HG02981 (cell line): ENCODE data around the gene PLCD1.
"Not testable (repeated sequence)": the region's sequence is repeated elsewhere in the genome, so short reads cannot be mapped to it uniquely, and the experiment has no call there.

Experiments used
- ATAC-seq: cut with Tn5 transposase; IDR thresholded peaks from one replicate; pipeline ENCODE4 v1.9.1; 2021; ENCODE audit warnings: mild to moderate bottlenecking, moderate library complexity; ENCODE audit not compliant: unreplicated experiment

Gene PLCD1

DNA sequence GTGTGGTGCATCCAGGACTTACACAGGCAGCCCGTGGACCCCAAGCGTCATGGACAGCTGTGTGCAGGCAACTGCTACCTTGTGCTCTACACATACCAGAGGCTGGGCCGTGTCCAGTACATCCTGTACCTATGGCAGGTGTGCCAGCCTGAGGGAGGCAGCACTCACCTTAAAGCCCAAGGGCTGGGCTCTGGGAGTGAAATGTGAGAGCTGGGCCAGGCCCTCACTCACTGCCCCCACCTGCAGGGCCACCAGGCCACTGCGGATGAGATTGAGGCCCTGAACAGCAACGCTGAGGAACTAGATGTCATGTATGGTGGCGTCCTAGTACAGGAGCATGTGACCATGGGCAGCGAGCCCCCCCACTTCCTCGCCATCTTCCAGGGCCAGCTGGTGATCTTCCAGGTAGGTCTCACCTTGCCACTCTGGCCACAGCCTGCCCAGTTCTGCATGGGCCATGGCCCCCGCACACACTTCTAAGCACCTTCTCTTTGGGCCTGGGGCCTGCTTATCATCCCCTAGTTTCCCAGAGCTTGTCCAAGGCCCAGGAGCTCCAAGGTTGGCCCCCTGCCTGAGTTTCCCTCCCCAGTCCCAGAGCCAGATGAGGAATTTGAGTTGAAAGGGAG, 27.9 kb downstream of the PLCD1 start:
- ATAC-seq: no peak

DNA sequence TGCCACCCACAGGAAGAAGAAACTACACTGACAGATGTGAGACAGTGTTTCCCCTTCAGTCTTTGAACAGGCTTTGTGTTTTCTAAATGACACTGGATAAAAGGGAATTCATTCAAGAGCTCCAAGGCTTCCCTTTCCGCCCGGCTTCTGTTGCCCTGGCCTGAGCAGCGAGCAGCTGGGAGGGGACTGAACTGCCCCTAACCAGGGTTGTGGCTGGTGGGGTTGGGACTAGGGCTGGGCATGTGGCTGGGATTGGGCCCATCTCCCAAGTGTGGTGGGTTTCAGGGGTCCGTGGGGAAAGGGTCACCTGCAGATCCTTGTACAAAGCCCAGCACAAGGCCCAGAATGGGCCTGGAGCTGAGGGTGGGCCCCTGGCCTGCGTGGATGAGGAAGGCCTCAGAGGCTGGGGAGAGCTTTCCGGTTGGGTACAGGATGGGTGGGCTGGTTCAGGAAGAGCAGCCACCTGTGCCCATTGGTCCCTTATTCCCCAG, 28.4 kb downstream of the PLCD1 start:
- ATAC-seq: no peak

DNA sequence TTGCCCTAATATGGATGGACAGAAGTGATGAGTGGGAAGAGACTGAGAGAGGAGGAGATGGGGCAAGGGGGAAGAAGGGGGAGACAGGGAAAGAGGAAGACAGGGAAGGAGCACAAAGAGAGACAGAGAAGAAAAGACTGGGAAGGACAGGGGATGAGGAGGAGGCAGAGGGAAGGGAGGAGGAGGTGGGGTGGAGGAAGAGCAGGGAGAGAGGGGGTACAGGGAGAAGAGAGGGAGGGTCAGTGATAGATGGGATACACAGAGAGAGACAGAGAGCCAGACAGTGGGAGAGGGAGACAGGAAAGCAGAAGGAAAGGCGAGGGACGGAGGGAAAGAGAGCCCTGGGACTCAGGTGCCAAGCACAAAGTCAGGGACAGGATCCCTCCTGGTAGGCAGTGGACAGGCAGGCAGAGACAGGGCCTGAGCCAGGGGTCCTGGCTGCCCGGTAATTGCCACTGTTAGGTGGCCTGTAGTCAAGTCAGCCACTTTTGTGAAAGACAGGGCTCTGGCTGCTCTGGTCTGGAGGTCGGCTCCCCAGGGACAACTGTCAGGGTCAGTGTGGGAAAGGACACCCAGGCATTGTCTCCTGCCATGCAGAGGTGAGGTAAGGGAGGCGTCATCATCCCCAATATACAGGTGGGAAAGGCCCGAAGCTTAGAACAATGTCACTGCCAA, 29.1 kb downstream of the PLCD1 start:
- no peak for ATAC-seq

DNA sequence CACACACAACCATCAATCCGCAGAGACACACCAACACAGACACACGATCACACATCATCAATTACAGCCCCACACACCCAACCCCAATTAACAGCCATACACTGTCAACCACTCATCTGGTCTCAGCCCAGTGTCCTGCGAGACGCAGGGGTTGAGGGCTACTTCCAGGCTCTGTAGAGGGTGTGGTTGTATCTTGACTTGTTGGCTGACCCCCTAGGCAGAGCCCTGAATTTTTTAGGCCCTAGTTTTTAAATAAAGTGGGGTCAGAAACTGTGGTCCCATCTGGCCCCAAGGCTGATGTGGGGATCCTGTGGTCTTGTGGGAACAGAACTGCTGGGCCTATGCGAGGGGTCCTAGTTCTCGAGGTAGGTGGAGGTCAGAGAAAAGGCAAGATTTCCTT, 29.6 kb downstream of the PLCD1 start:
- no peak for ATAC-seq

DNA sequence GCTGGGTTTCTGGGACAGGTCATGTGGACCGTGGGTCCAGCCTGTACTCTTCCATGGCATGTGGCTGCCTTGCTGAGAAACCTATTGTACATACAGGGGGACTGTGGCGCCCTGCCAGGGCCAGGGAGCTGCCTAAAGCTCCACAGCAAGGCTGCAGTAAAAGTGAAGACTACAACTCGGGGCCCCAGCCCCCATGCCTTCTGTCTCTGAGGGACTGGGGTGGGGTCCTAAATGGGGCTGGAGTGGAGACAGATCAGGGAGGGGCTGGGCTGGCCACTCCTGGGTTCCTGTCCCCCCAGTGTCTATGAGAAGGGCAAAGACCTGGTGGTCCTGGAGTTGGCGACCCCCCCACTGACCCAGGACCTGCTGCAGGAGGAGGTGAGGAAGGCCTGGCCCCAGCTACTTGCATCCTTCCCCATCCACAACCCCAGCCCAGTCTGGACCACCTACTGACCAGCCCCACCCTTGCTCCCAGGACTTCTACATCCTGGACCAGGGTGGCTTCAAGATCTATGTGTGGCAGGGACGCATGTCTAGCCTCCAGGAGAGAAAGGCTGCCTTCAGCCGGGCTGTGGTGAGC, 31.6 kb downstream of the PLCD1 start:
- no peak for ATAC-seq

DNA sequence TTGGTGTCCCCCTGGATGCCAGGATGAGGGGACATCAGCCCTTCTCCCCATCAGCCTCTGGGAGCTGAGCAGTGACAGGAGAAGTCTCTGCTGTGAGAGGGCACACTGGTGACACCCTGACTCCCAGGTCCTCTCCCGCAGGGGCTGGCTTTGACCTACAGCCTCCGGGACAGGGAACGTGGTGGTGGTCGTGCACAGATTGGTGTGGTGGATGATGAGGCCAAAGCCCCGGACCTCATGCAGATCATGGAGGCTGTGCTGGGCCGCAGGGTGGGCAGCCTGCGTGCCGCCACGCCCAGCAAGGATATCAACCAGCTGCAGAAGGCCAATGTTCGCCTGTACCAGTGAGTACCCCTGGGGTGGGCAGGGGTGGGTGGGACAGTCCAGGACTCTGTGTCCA, 32.1 kb downstream of the PLCD1 start:
- ATAC-seq: no peak

DNA sequence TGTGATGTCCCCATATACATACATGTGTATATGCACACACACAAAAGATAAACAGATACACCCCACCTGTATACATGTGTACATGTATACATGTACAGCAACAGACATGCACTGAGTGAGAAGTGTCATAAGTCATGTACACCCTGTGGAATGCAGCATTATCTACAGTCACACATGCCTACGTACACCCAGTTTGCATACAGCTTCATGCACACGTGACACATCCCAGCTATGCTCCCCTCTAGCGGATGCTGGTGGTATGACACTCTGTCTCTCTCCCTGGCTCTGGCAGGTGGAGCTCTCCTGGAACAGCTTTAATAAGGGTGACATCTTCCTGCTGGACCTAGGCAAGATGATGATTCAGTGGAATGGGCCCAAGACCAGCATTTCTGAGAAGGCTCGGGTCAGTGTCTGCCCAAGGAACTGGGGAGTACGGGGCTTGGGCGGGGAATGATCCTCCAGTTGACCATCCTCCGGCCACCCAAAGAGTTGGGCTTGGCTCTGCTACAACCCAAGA, 32.6 kb downstream of the PLCD1 start:
- ATAC-seq: peak; percentile 65

DNA sequence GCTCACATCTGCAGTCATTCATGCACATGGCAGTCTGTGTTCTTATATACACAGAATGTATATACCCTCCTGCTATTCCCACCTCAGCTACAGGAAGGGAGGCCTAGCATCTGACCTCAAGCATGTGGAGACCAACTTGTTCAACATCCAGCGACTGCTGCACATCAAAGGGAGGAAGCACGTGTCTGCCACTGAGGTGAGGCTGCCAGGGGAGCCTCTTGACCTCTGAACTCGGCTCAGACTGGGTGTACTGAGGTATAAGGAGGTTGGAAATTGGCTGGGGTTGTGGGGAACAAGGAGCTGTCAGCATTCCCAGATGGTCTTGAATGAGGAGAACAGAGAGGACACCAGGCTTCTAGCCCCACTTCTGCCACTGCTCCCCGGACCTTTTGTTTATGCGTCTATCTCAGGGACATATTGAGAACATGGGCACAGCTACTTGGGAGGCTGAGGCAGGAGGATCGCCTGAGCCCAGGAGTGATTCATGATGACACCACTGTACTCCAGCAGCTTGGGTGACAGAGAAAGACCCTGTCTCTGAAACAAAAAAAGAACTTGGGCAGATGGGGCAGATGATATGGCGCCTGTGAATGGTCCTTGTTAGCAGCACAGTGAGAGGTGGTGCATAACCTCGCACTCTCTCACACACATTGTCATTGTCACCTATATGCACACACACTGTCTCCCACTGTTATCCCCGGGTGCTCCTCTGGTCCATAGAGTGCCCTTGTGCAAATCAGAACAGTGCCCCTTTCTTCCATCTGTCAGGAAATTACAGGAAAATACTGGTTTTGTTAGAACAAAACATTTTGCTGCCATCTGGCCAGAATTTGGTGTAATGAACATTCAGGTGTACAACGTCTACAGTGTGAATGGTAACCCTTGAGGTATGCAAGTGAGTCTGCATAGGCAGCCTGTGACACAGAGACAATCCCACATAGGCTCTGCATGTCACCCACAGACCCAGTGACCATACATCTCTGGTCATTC, 33.5 kb downstream of the PLCD1 start:
- ATAC-seq: no peak

DNA sequence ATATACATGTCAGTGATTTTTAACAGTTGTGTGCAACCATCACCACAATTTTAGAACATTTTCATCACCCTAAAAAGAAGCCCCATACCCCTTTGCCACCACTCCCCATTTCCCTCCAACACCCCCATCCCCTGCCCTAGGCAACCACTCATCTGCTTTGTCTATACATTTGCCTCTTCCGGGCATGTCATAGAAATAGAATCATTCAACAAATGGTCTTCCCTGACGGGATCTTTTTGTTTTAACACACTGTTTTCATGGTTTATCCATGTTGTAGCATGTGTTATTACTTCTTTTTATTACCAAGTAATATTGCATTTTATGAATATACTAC, 34.8 kb downstream of the PLCD1 start:
- ATAC-seq: no peak

DNA sequence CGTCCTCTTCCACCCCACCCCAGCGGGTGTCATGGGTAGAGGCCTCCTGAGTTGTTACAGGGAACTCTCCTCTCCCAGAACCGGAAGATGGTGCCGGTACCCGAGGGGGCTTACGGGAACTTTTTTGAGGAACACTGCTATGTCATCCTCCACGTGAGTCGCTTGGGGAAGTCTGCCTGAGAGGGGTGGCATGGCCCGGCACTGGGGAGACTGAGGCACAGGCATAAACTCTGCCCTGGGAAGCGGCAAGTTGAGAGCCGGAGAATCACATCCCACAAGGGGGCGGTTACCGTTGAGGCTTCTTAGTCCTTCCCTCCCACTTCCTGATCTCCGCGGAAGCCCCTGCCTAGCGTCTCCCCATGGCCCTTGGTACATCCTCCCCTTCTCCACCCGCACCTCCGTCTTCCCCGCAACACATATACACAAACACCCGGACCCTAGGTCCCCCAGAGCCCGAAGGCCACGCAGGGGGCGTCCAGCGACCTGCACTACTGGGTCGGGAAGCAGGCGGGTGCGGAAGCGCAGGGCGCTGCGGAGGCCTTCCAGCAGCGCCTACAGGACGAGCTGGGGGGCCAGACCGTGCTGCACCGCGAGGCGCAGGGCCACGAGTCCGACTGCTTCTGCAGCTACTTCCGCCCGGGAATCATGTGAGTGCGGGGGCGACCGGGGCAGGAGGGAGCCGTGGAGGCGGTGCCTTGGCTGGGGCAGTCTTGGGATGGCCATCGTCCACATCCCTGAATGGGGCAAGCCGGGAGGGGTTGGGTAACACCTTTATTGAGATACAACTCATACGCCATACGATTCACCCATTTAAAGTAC, 35.4 kb downstream of the PLCD1 start:
- peak; percentile 49 for ATAC-seq

DNA sequence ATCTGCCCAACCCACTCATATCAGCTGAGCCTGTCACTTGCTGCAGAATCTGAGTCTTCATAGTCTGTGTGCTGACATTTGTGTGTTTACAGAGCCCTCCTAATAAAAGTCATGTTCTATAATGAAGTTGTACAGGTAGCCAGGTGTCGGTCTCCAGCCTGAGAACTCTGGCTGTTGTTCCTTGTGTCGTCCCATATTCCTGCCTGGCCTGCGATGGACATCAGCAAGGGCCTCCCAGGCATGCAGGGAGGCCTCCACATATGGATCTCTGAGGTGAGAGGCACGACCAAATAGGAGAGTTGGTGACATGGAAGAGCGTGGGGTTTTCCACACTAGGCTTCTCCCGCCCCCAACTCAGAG, 36.0 kb downstream of the PLCD1 start:
- ATAC-seq: no peak

DNA sequence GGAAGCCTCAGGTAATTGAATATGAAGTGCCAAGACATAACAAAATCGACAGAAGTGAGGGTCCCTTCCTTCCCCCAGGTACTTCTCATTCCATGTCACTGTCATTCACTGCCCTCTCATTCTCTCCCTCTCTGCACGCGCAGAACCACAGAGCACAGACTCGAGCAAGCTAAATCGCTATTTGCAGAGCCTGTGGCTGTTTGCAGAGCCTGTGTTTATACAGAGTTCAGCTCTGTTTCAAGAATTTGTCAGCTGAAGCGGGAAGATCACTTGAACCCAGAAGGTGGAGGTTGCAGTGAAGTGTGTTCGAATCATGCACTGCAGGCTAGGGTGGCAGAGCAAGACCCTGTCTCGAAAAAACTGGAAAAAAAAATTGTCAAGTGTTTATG, 36.4 kb downstream of the PLCD1 start:
- no peak for ATAC-seq

DNA sequence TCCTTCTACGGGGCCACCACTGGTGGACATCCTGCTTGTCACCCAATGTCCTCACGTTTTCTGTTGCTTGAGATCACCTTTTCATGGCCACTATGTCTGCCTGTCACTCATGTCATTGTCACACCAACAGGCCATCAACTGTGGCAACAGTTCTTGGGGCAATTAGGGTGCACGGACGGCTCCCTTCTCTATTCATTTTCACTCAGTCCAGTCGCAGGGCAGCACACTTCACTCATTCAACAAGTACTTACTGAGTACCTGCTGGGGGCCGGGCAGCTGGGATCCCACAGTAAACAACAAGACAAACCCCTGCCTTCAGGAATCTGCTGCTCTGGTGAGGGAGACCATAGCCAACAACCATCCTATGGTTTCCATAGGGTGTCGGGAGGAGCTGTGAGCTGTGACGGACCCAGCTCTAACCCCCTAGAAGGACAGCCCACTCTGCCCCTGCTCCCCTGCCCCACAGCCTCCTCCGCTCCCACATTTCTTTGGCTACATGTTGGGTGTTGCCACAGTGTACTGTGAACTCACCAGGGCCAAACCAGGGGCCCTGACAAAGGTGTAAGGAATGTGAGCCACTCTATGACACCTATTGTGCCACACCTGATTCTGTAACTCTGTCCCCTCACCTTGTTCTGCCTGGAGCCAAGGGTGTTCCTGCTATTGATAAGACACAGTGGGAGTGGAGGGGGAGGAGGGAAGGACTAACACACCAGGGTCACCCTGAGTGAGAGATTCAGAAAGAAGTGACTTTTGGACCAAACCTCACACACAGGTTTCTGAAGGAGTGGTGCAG, 37.0 kb downstream of the PLCD1 start:
- ATAC-seq: no peak

DNA sequence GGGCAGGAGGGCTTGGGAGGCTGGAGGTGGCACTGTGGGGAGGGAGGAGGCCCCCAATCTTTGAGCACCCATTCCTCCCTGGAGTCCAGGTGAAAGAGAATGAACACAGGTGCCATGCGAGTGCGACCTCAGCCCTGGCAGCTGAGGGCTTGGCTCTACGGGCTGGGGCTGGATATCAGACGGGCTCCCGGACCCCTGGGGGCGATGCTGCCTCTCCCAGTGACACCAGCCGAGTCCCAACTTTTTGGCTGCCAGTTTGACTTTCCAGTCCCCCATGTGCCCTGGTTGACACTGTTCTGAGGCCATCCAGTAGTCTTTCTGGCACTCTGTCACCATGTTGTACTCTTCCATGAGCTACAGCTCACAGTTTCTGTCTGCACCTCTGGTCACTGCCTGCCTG, 37.6 kb downstream of the PLCD1 start:
- no peak for ATAC-seq

DNA sequence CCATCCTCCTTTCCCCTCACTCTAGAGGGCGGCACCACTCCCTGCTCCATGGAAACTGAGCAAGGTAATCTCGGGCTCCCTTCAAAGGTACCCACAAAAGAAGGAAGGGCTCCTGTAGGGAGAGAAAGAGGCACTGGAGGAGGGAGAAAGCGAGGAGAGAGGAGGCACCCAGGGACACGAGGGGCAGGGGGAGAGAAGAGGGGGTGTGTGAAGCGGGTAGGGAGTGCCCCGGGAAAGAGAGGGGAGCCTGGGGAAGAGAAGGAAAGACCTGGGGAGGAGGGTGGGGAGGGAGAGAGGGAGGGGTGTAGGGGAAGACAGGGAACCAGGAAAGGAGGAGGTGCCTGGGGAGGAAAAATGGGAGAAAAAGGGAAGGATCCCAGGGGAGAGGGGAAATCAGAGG, 38.3 kb downstream of the PLCD1 start:
- ATAC-seq: no peak

DNA sequence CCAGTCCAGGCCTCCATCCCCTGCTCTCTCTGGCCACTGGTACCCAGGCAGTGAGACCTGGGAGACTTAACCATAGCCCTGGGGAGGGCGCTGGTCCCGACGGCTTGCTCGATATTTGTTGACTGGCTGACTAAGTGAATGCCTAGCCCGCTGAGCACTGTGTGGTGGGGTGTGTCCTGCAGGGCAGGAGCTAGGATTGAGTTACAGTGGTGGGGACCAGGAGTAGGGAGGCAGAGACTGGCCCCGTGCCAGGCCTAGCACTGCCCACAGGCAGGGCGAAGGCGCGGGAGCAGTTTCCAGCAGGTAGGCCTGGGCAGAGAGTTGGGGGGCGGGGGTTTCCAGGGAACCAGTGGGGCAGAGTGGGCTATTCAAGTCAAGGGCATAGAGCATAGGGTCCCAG, 38.9 kb downstream of the PLCD1 start, which contains the start of gene VILL:
Gene VILL (plus strand): TSS at position 260 of the 400 bp plus-strand sequence. CDS start 2,887 bp downstream, outside the sequence.
- no peak for ATAC-seq

DNA sequence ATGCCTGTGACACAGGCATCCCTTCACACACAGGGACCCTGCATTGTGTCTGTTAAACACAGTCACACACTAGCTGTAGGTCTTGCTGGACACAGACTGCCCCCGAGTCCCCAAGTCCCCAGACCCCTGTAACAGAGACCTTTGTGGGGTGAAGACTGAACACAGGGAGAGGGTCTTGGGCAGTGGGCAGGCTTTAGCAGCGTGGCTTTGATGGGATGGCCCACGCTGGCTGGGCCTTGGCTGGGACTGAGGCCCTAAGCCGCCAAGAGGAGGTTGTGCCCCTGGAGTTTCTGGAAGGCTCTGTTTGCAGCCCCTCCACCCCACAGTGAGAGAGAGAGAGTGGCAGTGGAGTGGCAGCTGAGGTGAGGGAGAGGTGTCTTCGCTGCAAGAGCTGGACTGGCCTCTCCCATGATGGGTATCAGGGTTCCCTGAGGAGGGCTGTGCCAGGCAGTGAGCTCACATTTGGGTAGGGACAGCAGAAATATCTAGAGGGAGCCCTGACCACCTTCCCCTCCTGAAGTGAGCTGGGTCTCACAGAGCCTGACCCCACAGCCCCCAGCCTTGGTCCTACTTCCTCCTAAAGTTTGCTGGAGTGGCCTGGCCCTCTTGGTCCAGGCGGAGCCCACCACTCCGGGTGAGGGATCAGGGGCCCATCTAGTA, 39.5 kb downstream of the PLCD1 start:
- ATAC-seq: no peak

DNA sequence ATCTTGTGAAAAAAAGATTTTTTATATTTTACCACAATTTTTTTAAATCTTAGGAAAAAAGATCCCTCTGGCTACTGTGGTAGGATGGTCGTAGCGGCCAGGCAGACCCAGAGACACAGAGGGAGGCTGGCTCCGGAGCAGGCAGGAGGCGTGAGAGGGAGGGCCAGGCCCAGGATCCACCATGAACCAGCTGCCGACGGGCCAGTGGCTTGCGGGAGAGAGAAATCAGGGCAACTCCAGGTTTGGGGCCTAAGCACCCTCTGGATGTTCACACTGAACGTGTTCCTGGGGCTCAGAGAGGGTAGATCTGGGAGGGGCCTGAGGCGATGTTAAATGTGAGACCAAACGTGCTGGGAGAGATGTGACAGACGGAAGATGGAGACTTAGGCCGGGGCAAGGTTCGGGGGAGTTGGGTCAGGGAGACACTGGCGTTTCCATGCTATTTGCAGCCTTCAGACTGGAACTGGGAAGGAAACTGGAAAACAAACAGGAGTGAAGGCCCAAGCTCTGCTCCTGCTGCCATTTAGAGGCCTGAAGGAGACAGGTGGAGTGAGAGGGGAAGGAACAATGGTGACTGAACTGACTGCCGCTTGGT, 40.4 kb downstream of the PLCD1 start:
- no peak for ATAC-seq

DNA sequence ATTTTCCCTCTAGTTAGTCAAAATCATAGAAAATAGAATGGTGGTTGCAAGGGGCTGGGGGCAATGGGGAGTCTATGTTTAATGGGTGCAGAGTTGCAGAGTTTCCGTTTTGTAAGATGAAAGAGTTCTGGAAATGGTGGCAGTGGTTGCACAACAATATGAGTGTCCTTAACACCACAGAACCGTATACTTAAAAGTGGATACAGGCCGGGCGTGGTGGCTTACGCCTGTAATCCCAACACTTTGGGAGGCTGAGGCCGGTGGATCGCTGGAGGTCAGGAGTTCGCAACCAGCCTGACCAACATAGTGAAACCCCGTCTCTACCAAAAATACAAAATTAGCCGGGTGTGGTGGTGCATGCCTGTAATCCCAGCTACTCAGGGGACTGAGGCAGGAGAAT, 41.1 kb downstream of the PLCD1 start:
- not testable (repeated sequence) for ATAC-seq
